ENCODE data around the gene RNF157.

- TF ChIP-seq EZH2 (optimal IDR thresholded peaks at IDR 0.05; ENCODE audit: low read depth, low read length) (no peak), CTCF (IDR thresholded peaks at IDR 0.05; ENCODE audit: low read length) (no peak), EZH2phosphoT487 (IDR thresholded peaks at IDR 0.05; ENCODE audit: low read length) (no peak)
Observed at GRCh38 chr17:76193591-76193990, 46.7 kb downstream of the RNF157 start.

Measured in MM.1S (cell line).